Activated CD8-positive, alpha-beta T cell treated with anti-CD3 and anti-CD28 coated beads for 36 hours (primary cell): ENCODE data around the gene ATP4A. TPM values are rescaled to one million over a fixed set of nuclear protein-coding genes. Genes with fewer than 3 reads are reported as not detected.
A peak's percentile ranks its signal among the peaks of the same experiment; 100 is the strongest.
"Not testable (repeated sequence)": the region's sequence is repeated elsewhere in the genome, so short reads cannot be mapped to it uniquely, and the experiment has no call there.

Source experiments
- ATAC-seq: fragments of 200-7000 bp; cut with Tn5 transposase; one replicate; pipeline ENCODE4 v1.10.0; 2021; ENCODE audit warnings: mild to moderate bottlenecking, moderate library complexity
- CTCF ChIA-PET: fragments of 350-600 bp; sonication (Branson Sonifier 250); formaldehyde crosslinking; loops from one replicate; lab custom pipeline; 2021; ENCODE audit warnings: antibody characterized with exemption; lab: Charles Lee
- POLR2A ChIA-PET: fragments of 350-600 bp; sonication (Branson Sonifier 250); formaldehyde crosslinking; loops from one replicate; lab custom pipeline; 2021; ENCODE audit warnings: antibody characterized with exemption; lab: Charles Lee
- DNase-seq: peaks from one replicate; pipeline ENCODE4 v3.0.0-alpha.2; 2020
- H3K27ac Mint-ChIP-seq: one replicate; pipeline ENCODE4 v1.8.0; 2021; ENCODE audit warnings: mild to moderate bottlenecking, mixed read lengths
- H3K27me3 Mint-ChIP-seq: one replicate; pipeline ENCODE4 v1.8.0; 2021; ENCODE audit warnings: mixed read lengths
- H3K36me3 Mint-ChIP-seq: one replicate; pipeline ENCODE4 v1.8.0; 2021; ENCODE audit warnings: low read depth, mixed read lengths
- H3K4me1 Mint-ChIP-seq: one replicate; pipeline ENCODE4 v1.8.0; 2021; ENCODE audit warnings: low read depth, mixed read lengths
- H3K4me3 Mint-ChIP-seq: one replicate; pipeline ENCODE4 v1.8.0; 2021; ENCODE audit warnings: mild to moderate bottlenecking, moderate library complexity, mixed read lengths
- H3K9me3 Mint-ChIP-seq: one replicate; pipeline ENCODE4 v1.8.0; 2021; ENCODE audit warnings: mixed read lengths
- CTCF ChIP-seq: fragments of 200-600 bp; IDR thresholded peaks from one replicate; pipeline ENCODE4 v1.8.0; 2022; ENCODE audit warnings: antibody characterized with exemption, mild to moderate bottlenecking
- intact Hi-C: fragments of 100-400 bp; cut with micrococcal nuclease; formaldehyde crosslinking; loops from one replicate; pipeline ENCODE4 v1.10.0; 2022
- total RNA-seq, 2 experiments: library from RNA; stranded (reverse); gene quantifications; one replicate each; pipeline ENCODE4 v1.2.3, GENCODE V29; 2021

Gene ATP4A
- total RNA-seq, 2 experiments from 2014 or later: not detected

GRCh38 chr19:35595928-35596327 lies 32.5 kb upstream of the ATP4A start:
- ATAC-seq (no peak), DNase-seq (no peak)
- Mint-ChIP-seq H3K27ac (no peak overlapping the region), H3K9me3 (no peaks in the 10 kb centered on the region), H3K4me1 (peaks cover 5% of the 10 kb centered on the region), H3K27me3 (peaks cover 8% of the 10 kb centered on the region), H3K36me3 (no peaks in the 10 kb centered on the region), H3K4me3 (no peak overlapping the region)
- no peak for TF ChIP-seq CTCF
- CTCF ChIA-PET: interaction anchor here (1.5 to 3.5 kb wide), 2 partner anchors 9 to 47 kb away, joined by 5 to 15 read pairs; no protein-coding TSS in a partner anchor
- POLR2A ChIA-PET: no interaction called here
- intact Hi-C loops: no loop called here

- intact Hi-C loops, H3K27me3 Mint-ChIP-seq, ATAC-seq, DNase-seq, POLR2A ChIA-PET, H3K27ac Mint-ChIP-seq, H3K36me3 Mint-ChIP-seq, H3K9me3 Mint-ChIP-seq, H3K4me3 Mint-ChIP-seq, H3K4me1 Mint-ChIP-seq: not testable (repeated sequence)
- CTCF ChIA-PET: interaction anchor here (0.7 kb wide), 1 partner anchor 269 kb away, joined by 4 read pairs; no protein-coding TSS in a partner anchor
Observed at GRCh38 chr19:35595026-35595425, 31.6 kb upstream of the ATP4A start.

- H3K27ac Mint-ChIP-seq: no peak overlapping the region
- DNase-seq: peak; percentile 55
- no peaks in the 10 kb centered on the region for H3K9me3 Mint-ChIP-seq
- ChIA-PET CTCF (interaction anchor here (0.7 to 4.1 kb wide), 19 partner anchors 9 to 240 kb away, joined by 3 to 36 read pairs (median 4); no protein-coding TSS in a partner anchor), POLR2A (interaction anchor here (0.6 to 1.5 kb wide), 2 partner anchors 36 to 130 kb away, joined by 3 to 4 read pairs; partner anchors contain the start of gene RBM42)
- peaks cover 7% of the 10 kb centered on the region for H3K27me3 Mint-ChIP-seq
- no peaks in the 10 kb centered on the region for H3K36me3 Mint-ChIP-seq
- peak; percentile 73 for TF ChIP-seq CTCF
- peaks cover 5% of the 10 kb centered on the region for H3K4me1 Mint-ChIP-seq
- peak; percentile 54 for ATAC-seq
- H3K4me3 Mint-ChIP-seq: no peak overlapping the region
- intact Hi-C loops: loop anchor here (2.0 kb wide), 1 partner anchor 81 kb away; no protein-coding TSS in a partner anchor
Observed at GRCh38 chr19:35592226-35592625, 28.8 kb upstream of the ATP4A start.

GRCh38 chr19:35590875-35591274 lies 27.4 kb upstream of the ATP4A start:
- H3K27ac Mint-ChIP-seq: no peak overlapping the region
- no peaks in the 10 kb centered on the region for H3K36me3 Mint-ChIP-seq
- ChIA-PET CTCF (interaction anchor here (1.0 to 4.1 kb wide), 3 partner anchors 9 to 42 kb away, joined by 3 to 36 read pairs (median 4); no protein-coding TSS in a partner anchor), POLR2A (interaction anchor here (1.5 kb wide), 1 partner anchor 37 kb away, joined by 3 read pairs; the partner anchor contains the start of gene RBM42)
- H3K27me3 Mint-ChIP-seq: peaks cover 10% of the 10 kb centered on the region
- H3K4me3 Mint-ChIP-seq: no peak overlapping the region
- no peaks in the 10 kb centered on the region for H3K9me3 Mint-ChIP-seq
- no peak for TF ChIP-seq CTCF
- DNase-seq (no peak), ATAC-seq (no peak)
- H3K4me1 Mint-ChIP-seq: no peaks in the 10 kb centered on the region
- intact Hi-C loops: no loop called here

- ChIA-PET POLR2A (interaction anchor here (1.0 kb wide), 1 partner anchor 37 kb away, joined by 4 read pairs; no protein-coding TSS in a partner anchor), CTCF (interaction anchor here (1.4 to 1.9 kb wide), 3 partner anchors 9 to 77 kb away, joined by 5 to 8 read pairs (median 6); no protein-coding TSS in a partner anchor)
- no peak for ATAC-seq
- no peak overlapping the region for H3K27ac Mint-ChIP-seq
- H3K9me3 Mint-ChIP-seq: no peaks in the 10 kb centered on the region
- DNase-seq: no peak
- no peak overlapping the region for H3K4me3 Mint-ChIP-seq
- H3K36me3 Mint-ChIP-seq: no peaks in the 10 kb centered on the region
- TF ChIP-seq CTCF: no peak
- intact Hi-C loops: no loop called here
- H3K4me1 Mint-ChIP-seq: no peaks in the 10 kb centered on the region
- peaks cover 11% of the 10 kb centered on the region for H3K27me3 Mint-ChIP-seq
Observed at GRCh38 chr19:35587321-35587720, 23.9 kb upstream of the ATP4A start.
